WI38 (cell line): ENCODE results near the gene CLEC19A.

Source experiments
- H3K4me3 ChIP-seq: 2 replicates; pipeline ENCODE4 v1.5.1; 2011; ENCODE audit warnings: low read depth, mild to moderate bottlenecking, control low read depth, low read length
- TF ChIP-seq, protein P1 (sequence below): IDR thresholded peaks from 2 replicates; pipeline ENCODE4 v1.5.1; 2012; ENCODE audit warnings: low read depth, mild to moderate bottlenecking, control low read depth, low read length

CLEC19A gene

DNA sequence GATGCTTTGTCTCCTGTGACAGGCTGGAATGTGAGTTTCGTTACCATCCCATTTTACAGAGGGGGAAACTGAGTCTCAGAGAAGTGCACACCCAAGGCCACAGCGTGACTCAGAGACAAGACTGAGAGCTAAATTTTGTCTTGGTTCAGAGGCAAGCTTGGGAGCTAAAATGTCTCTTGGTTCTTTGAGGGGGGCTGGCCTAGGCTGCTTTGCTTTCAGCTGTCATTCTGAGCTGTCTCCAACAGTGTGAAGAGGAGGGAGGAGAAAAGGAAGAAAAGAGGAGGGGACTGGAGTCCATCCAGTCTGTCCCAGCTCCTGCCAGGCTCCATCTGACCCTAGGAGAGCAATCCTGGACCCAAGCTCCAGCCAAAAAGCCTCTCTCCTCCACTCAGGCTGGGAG lies at the start of gene CLEC19A:
Gene CLEC19A (plus strand): TSS at position 301 of the 400 bp plus-strand sequence. CDS start 121 bp downstream, outside the sequence.
- no peak within 1 kb of the TSS for H3K4me3 ChIP-seq
- TF ChIP-seq, protein P1, sequence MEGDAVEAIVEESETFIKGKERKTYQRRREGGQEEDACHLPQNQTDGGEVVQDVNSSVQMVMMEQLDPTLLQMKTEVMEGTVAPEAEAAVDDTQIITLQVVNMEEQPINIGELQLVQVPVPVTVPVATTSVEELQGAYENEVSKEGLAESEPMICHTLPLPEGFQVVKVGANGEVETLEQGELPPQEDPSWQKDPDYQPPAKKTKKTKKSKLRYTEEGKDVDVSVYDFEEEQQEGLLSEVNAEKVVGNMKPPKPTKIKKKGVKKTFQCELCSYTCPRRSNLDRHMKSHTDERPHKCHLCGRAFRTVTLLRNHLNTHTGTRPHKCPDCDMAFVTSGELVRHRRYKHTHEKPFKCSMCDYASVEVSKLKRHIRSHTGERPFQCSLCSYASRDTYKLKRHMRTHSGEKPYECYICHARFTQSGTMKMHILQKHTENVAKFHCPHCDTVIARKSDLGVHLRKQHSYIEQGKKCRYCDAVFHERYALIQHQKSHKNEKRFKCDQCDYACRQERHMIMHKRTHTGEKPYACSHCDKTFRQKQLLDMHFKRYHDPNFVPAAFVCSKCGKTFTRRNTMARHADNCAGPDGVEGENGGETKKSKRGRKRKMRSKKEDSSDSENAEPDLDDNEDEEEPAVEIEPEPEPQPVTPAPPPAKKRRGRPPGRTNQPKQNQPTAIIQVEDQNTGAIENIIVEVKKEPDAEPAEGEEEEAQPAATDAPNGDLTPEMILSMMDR, result no peak

DNA sequence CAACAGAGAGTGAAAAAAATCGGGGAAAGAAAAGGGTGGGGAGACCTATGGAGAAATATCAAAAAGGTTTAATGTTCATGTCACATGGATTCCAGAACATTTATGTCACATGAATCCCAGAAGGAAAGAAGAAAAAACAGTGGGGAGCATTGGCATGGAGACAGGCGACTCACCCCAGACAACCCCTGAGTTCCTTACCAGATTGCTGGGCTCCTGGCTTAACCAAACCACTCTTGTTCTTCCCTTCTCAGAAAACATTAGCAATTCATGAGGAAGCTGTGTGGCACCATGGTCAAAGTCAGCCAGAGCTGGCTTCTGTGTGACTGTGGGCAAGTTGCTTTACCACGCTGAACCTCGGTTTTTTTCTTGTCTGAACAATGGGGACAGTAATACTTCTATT lies 49.6 kb upstream of the CLEC19A start:
- no peak overlapping the region for H3K4me3 ChIP-seq
- TF ChIP-seq, protein P1, result no peak

DNA sequence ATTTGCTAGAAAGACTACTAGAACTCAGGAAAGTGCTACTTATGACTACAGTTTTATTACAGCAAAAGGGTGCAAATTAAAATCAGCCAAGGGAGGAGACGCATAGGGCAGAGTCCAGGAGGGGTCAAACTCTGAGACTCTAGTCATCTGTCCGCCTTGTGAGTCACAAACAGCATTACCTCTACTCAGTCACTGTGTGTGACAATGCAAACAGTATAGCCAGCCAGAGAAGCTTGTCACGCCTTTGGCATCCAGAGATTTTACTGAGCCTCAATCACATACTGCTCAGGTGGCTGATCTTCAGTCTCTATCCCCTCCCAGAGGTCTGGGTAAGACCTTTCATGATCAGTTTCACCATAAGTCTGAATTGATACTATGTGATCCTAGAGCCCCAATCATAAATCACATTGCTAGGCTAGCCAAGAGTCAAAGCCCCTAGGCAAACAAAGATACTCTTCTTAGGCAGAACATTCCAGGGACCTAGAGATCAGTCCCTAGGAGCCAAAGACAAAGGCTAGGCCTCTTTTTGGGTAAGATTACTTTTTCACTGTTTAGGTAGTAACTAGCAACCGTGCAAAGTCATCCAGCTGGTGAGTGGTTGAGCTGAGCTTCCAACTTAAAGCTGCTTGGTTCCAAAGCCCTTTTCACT lies 48.8 kb upstream of the CLEC19A start:
- TF ChIP-seq, protein P1, result no peak

DNA sequence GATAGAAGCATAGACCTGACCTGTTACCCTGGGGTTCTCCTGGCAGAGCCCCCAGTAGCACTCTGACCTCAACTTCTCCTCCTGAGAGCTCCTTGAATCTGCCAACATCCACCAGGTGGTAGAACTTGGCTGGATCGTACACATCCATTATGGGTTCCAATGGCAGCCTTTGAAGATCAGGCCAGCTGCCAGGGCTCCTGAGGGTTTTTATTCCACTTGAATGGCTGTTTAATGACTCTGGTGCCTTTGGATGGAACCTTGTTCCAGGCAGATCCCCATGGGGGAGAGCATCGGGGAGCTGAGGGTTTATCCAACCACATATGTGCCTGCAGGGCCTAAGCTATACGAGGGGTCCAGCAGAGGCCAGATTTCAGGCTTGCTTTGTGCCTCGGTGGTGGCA lies 47.1 kb upstream of the CLEC19A start:
- TF ChIP-seq, protein P1, result no peak
- H3K4me3 ChIP-seq, result no peak overlapping the region

More for the DNA sequence above, 48.8 kb upstream of the CLEC19A start:
- H3K4me3 ChIP-seq, result no peak overlapping the region

DNA sequence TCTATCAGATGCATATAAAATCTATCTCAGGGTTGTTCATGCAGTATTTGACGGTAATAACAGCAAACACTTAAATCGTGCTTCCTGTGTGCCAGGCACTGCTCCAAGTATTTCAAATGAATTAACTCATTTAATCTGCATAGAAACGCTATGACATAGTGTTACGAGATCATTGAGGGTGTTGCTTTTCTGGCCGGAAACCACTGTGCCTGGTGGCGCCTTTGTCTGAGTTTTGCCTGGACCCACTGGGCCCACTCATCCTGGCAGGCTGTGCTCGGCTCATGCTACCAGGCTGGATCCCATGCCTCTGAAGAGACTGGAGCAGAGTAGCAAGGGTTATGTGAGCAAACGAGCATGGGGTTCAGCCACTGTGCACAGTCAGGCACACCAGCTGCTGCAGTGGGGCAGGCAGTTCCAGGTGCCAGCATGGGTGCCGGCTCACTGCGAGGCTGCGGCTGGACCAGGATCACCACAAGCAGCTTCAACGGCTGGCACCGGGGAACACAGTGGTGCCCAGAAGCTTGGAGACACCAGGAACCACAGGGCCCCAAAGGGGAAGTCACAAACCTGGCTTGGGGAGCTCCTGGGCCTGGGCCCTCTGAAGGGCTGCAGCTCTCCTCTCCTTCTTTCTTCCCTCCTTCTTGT lies 45.9 kb upstream of the CLEC19A start:
- H3K4me3 ChIP-seq, result no peak overlapping the region
- TF ChIP-seq, protein P1, result no peak

DNA sequence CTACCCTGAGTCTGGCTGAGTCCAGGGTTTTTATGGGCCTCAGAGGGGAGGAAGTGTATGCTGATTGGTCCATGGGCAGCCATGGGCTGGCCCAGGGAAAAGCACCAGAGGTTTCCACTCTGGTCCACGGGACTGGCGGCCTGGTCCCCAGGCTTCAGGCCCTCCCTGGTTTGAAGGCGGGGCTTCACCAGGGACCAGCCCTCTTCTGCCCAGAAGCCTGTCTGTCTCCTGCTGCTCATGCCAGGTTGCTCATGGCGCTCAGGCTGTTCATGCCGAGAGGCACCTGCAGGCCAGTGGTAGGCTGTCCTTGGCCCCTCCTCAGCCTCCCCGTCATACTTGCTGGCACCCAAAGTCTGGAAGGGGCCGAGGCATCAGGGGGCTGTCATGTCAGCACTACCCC lies 45.0 kb upstream of the CLEC19A start:
- H3K4me3 ChIP-seq, result no peak overlapping the region
- TF ChIP-seq, protein P1, result no peak

DNA sequence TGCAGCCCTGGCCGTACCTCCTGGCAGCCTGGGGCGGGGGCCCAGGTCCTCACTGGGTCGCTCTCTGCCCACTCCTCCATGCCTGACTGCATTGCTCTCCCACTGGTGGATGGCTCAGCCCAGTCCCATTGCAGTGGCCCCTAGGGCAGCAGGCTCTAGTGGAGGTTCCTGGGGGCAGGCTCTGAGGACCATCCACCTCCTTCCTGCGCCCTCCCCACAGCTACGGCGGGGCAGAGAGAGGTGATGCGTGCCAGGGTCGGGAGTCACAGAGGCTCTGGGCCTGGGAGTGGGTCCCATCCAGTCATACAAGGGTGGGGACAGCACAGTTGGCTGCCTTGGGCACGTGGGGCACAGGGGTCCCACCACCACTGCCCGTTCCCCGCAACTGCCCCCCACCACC lies 44.0 kb upstream of the CLEC19A start:
- TF ChIP-seq, protein P1, result no peak
- H3K4me3 ChIP-seq, result no peak overlapping the region
